IPS DF 6.9 (cell line): ENCODE data around the gene PPME1.

ENCODE experiments used
- DNase-seq: peaks from one replicate; pipeline ENCODE4 v3.0.0-alpha.2; 2013; ENCODE audit warnings: low read depth, low spot score
- H3K27ac ChIP-seq: one replicate; pipeline ENCODE4 v1.5.1; 2013; ENCODE audit warnings: low read length, control low read depth
- H3K27me3 ChIP-seq: 2 replicates; pipeline ENCODE4 v1.6.1; 2013; ENCODE audit warnings: mild to moderate bottlenecking, low read length; ENCODE audit not compliant: control insufficient read depth, insufficient read depth
- H3K36me3 ChIP-seq: 2 replicates; pipeline ENCODE4 v1.6.1; 2013; ENCODE audit warnings: low read length; ENCODE audit not compliant: control insufficient read depth, insufficient read depth
- H3K4me1 ChIP-seq: 2 replicates; pipeline ENCODE4 v1.6.1; 2013; ENCODE audit warnings: low read length; ENCODE audit not compliant: control insufficient read depth, insufficient read depth
- H3K4me3 ChIP-seq: 2 replicates; pipeline ENCODE4 v1.5.1; 2013; ENCODE audit warnings: mild to moderate bottlenecking, low read length
- H3K9me3 ChIP-seq: 2 replicates; pipeline ENCODE4 v1.6.1; 2013; ENCODE audit warnings: low read length, inconsistent platforms; ENCODE audit not compliant: control insufficient read depth, insufficient read depth
- WGBS: extraction: QIAGEN DNeasy Blood & Tissue Kit; methylation state at CpG from one replicate; pipeline ENCODE4 v1.1.7; 2013; ENCODE audit warnings: mixed read lengths, missing lambda C conversion rate; ENCODE audit not compliant: insufficient read length, insufficient coverage; 5-methylcytosine and 5-hydroxymethylcytosine counted together

Gene PPME1

DNA sequence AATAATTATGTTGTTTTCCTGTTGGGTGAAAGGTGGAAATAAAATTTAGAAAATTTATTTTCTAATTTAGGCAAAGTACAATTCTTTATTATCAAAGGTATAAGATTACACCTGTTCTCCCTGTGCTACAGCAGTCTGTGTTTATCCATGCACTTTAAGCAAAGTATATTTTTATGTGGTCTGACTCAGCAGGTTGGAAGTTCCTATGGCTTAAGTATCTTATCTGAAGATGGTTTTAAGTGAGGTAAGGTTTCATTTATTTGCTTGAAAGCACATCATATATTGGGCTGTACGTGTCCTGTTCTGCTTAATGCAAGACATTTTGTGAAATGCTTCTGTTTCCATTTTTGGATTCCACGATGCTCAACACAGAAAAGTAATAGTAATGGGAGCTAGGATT lies 14.6 kb downstream of the PPME1 start:
- Histone ChIP-seq H3K4me1 (no peaks in the 10 kb centered on the region), H3K27ac (no peak overlapping the region), H3K36me3 (no peaks in the 10 kb centered on the region), H3K4me3 (no peak overlapping the region), H3K27me3 (no peaks in the 10 kb centered on the region), H3K9me3 (no peaks in the 10 kb centered on the region; the same call in 1 of the 2 replicates)
- DNase-seq: no peak
- WGBS: no CpG with 5 or more reads among the region's 2 CpGs

DNA sequence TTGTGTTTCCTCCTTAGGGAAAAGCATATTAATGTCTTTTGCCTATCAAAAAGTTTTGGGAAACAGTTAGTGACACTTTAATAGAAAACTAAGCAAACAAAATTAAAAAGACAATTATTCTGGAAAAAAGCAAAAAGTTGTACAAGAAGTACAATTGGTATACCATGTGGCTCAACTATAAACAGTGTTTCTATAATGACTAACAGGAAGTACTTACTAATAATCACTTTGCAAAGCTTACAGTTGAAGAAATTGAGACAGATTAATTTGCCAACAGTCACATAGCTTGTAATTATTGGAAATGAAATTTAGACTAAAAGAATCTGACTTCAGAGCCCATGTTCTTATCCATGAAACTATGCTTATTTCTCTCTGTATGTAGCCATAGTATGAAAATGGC lies 24.7 kb downstream of the PPME1 start:
- DNase-seq: no peak
- Histone ChIP-seq H3K27ac (no peak overlapping the region), H3K4me1 (no peaks in the 10 kb centered on the region), H3K36me3 (no peaks in the 10 kb centered on the region), H3K4me3 (no peak overlapping the region), H3K9me3 (no peaks in the 10 kb centered on the region), H3K27me3 (no peaks in the 10 kb centered on the region)

DNA sequence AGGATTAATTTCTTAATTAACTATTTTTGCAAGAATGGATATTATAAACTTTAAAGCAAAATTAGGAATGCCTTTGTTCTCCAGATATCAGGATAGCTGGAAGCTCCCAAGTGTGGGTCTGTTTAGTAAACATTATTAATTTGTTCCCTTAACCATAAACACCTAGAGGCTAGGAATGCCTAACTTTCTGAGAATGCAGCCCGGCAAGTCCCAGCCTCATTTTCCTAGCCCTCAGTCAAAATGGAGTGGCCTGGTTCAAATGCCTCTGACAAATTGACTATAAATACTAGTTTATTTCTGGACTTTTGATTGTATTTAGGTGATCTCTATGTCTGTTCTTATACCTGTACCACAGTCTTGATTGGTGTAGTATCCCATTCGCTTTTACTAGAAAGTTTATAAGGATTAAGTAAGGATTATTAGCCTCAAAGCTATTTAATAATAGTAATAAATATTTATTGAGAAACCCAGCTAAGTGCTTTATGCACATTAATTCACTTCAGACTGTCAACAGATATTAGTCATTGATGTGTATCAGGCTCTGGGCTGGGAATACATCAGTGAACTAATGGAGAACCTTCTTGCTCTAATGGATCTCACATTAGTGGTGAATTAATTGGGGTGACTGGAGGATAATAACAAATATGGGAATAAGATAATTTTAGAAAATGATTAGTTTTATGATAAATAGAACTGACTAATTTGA lies 25.8 kb downstream of the PPME1 start:
- Histone ChIP-seq H3K9me3 (no peaks in the 10 kb centered on the region), H3K4me3 (no peak overlapping the region), H3K4me1 (no peaks in the 10 kb centered on the region), H3K36me3 (no peaks in the 10 kb centered on the region), H3K27me3 (no peaks in the 10 kb centered on the region), H3K27ac (no peak overlapping the region)
- WGBS: no CpG with 5 or more reads among the region's 2 CpGs
- no peak for DNase-seq

DNA sequence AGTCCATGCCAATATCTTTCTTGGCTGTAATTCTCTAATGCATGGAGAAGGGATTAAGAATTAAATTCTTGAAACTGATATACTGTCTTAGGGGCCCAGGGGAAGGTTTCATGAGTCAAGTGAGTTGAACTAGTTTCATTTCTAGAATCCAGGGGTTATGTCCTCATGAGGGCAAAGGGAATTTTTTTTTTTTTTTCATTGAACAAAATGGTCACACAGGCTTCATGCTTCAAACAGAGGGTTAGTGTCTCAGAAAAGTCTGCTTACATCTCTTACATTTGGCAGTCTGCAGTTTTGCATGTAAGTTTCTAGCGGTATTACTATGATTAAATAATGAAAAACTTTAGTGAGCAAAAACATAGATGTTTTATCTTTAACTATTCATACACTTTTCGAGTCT lies 32.9 kb downstream of the PPME1 start:
- Histone ChIP-seq H3K4me1 (no peaks in the 10 kb centered on the region), H3K27me3 (no peaks in the 10 kb centered on the region), H3K9me3 (no peaks in the 10 kb centered on the region), H3K4me3 (no peak overlapping the region), H3K36me3 (no peaks in the 10 kb centered on the region), H3K27ac (no peak overlapping the region)
- no peak for DNase-seq
- no CpG with 5 or more reads among the region's 2 CpGs for WGBS

DNA sequence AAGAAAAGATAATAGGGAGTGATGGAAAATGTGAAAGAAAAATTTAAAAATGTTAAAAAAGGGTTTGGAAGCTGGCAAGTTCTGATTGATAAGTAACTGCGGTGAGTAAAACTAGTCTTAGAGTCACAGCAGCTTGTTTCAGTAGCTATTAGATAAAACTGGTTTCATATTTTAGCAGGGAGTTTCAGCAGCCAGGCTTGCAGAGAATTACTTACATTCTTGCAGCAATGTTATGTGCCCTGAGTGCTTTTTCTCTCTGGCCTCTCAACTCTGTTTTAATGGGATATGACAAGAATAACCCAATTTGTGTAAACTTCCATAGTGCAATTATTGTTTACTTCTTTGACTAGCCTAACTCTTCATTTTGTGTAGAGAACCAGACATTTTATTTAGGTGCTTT lies 33.6 kb downstream of the PPME1 start:
- H3K27me3 ChIP-seq: no peaks in the 10 kb centered on the region
- H3K9me3 ChIP-seq: no peaks in the 10 kb centered on the region
- no peaks in the 10 kb centered on the region for H3K36me3 ChIP-seq
- no peak overlapping the region for H3K27ac ChIP-seq
- no peak overlapping the region for H3K4me3 ChIP-seq
- 100% methylated on average over 1 of the region's 1 CpG for WGBS
- no peaks in the 10 kb centered on the region for H3K4me1 ChIP-seq
- no peak for DNase-seq

DNA sequence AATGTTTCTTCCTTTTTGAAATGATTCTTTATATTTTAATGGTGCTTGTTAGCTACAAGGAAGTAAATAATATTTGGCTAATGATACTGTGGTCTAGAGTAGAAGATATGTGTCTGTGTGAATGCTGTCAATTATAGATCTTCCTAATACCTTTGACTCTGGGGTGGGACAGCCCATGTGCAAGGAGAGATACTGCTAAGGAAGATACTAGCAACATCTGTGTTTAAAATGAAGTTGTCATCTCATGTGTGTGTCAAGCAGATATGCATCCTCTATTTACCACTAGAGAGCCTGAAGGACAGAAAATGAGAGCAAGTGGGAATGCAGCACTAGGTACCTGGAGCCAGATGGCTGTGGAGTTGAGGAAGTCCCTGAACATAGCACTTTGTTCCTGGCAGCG lies 34.1 kb downstream of the PPME1 start:
- WGBS: no CpG with 5 or more reads among the region's 1 CpG
- H3K4me1 ChIP-seq: no peaks in the 10 kb centered on the region
- DNase-seq: no peak
- no peak overlapping the region for H3K27ac ChIP-seq
- no peak overlapping the region for H3K4me3 ChIP-seq
- H3K9me3 ChIP-seq: no peaks in the 10 kb centered on the region
- H3K36me3 ChIP-seq: no peaks in the 10 kb centered on the region
- H3K27me3 ChIP-seq: no peaks in the 10 kb centered on the region

DNA sequence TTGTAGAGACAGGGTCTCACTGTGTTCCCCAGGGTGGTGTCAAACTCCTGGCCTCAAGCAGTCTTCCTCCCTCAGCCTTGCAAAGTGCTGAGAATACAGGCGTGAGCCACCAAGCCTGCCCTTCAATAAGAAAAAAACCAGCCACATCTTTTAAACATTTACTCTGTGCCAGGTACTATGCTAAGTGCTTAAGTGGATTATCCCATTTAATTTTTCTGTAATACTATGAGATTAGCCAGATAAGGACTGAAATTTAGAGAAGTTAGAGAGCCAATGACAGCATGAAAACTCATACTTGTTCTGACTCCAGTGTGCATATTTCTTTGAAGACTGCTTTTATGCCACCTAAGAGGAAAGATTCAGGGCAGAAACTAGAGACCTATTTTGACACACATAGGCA lies 35.7 kb downstream of the PPME1 start:
- no peaks in the 10 kb centered on the region for H3K36me3 ChIP-seq
- H3K4me3 ChIP-seq: no peak overlapping the region
- H3K27me3 ChIP-seq: no peaks in the 10 kb centered on the region
- no peaks in the 10 kb centered on the region for H3K9me3 ChIP-seq
- no peak for DNase-seq
- no peaks in the 10 kb centered on the region for H3K4me1 ChIP-seq
- WGBS: no CpG with 5 or more reads among the region's 1 CpG
- no peak overlapping the region for H3K27ac ChIP-seq

GRCh38 chr11:74208507-74208906 lies 37.4 kb downstream of the PPME1 start:
- no peak overlapping the region for H3K4me3 ChIP-seq
- no peaks in the 10 kb centered on the region for H3K4me1 ChIP-seq
- DNase-seq: no peak
- no peak overlapping the region for H3K27ac ChIP-seq
- no peaks in the 10 kb centered on the region for H3K36me3 ChIP-seq
- H3K27me3 ChIP-seq: no peaks in the 10 kb centered on the region
- H3K9me3 ChIP-seq: no peaks in the 10 kb centered on the region

DNA sequence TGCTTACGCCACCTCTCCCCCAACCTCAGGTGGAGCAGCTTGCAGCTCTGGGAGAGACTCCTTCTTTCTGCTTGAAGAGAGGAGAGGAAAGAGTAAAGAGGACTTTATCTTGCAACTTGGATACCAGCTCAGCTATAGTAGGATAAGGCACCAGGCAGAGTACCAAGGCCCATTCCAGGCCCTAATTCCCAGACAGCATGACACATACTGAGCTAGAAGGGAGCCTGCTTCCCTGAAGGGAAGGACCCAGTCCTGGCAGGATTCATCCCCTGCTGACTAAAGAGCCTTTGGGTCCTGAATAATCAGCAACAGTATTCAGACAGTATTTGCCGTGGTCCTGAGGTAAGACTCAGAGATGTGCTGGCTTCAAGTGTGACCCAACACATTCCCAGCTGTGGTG lies 41.4 kb downstream of the PPME1 start:
- no CpG with 5 or more reads among the region's 2 CpGs for WGBS
- no peaks in the 10 kb centered on the region for H3K9me3 ChIP-seq

DNA sequence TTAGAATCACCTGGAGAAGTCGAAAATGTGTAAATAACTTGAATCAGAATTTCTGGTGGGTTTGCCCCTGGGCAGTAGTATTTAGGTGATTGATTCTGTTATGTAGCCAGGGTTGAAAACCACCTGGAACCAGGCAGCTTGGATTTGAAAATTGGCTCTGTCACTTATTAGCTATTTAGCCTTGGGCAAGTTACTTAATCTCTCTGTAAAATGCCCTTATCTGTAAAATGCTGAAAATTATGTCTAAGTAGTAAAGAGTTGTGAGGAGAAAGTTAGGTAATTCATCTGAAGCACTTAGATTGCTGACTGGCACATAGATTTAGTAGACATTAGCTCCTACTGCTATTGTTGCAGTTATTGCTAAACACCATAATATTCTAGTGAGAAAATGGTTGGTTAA lies 49.3 kb downstream of the PPME1 start:
- WGBS: no CpG with 5 or more reads among the region's 1 CpG
- Histone ChIP-seq H3K4me1 (no peaks in the 10 kb centered on the region), H3K27ac (no peak overlapping the region), H3K9me3 (no peaks in the 10 kb centered on the region), H3K4me3 (no peak overlapping the region), H3K27me3 (no peaks in the 10 kb centered on the region), H3K36me3 (0 out of 2 replicates have a peak, but pooled peaks cover 3% of the 10 kb centered on the region)
- no peak for DNase-seq

More for the DNA sequence above, 41.4 kb downstream of the PPME1 start:
- H3K27ac ChIP-seq: no peak overlapping the region
- H3K4me1 ChIP-seq: no peaks in the 10 kb centered on the region
- DNase-seq: no peak
- H3K4me3 ChIP-seq: no peak overlapping the region
- H3K27me3 ChIP-seq: no peaks in the 10 kb centered on the region
- H3K36me3 ChIP-seq: no peaks in the 10 kb centered on the region

DNA sequence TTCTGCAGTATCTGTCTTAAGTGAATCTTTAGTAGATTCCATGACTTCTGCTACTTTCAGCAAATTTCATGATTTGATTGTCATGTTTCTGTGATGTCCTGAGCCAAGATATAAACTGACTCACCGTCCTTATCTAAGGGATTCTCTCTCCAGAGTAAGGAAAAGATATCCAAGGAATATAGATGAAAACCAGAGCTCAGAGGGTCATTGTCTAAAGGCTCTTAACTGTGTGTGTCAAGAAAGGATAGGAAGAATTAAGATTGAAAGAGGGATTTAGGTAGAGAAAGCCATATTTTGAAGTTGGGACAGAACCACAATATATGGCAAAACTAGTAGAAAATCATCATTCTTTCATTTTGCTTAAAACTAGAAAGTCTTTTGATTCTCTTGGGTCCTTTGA lies 50.7 kb downstream of the PPME1 start:
- no peaks in the 10 kb centered on the region for H3K9me3 ChIP-seq
- no peak for DNase-seq
- H3K27ac ChIP-seq: no peak overlapping the region

More for the DNA sequence above, 50.7 kb downstream of the PPME1 start:
- Histone ChIP-seq H3K27me3 (no peaks in the 10 kb centered on the region), H3K4me3 (no peak overlapping the region), H3K4me1 (no peaks in the 10 kb centered on the region), H3K36me3 (0 out of 2 replicates have a peak, but pooled peaks cover 3% of the 10 kb centered on the region)
- no CpG with 5 or more reads among the region's 1 CpG for WGBS
